ENCODE measurements around the gene AK9.

The AK9 gene

DNA sequence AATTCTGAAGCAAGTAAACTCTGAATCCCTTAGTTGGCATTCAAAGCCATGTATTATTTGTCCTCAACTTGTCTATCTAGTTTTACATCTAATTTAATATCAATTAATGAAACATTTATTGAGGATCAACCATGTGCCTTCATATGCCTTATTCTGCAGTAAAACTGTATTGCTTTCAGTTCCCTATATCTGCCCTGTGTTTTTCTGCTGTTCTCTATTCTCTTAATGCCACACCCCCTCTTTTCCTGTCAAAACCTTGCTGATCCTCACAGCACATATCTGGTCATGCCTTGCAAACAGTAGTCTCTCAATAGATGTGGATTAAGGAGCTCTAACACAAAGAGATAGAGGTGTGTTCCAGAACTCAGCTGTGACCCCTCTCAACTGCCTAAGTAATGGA lies 2.1 kb upstream of the AK9 start:
- no peak overlapping the region for H4K12ac ChIP-seq (ENCODE audit: low read depth, low read length)
- no peak overlapping the region for H3K4me3 ChIP-seq (ENCODE audit: low read depth, low read length)
- no peak overlapping the region for H3K27ac ChIP-seq (ENCODE audit: low read depth, low read length)
- no peak for DNase-seq
- no peak overlapping the region for H2BK120ac ChIP-seq (ENCODE audit: insufficient read depth, low read length, poor library complexity)
- H3K4me1 ChIP-seq (ENCODE audit: control insufficient read depth in 1 of 2, insufficient read depth in 2 of 2, low read length in 2 of 2), result peaks cover 0 to 3% of the 10 kb centered on the region in 2 experiments
- no peaks in the 10 kb centered on the region for H3K27me3 ChIP-seq (ENCODE audit: insufficient read depth, low read length)
- no peak overlapping the region for H2BK5ac ChIP-seq (ENCODE audit: low read depth, low read length, poor library complexity)
- no peaks in the 10 kb centered on the region for H3K36me3 ChIP-seq (ENCODE audit: control insufficient read depth in 1 of 2, insufficient read depth in 2 of 2, low read length in 2 of 2)
- no peak overlapping the region for H2AK5ac ChIP-seq (ENCODE audit: low read length)
- H3K79me1 ChIP-seq (ENCODE audit: low read length), result peaks cover 6% of the 10 kb centered on the region
- H3K9ac ChIP-seq (ENCODE audit: low read length), result no peak overlapping the region
- no peak overlapping the region for H3K14ac ChIP-seq (ENCODE audit: low read length)
- H3K4ac ChIP-seq (ENCODE audit: low read depth, low read length), result no peak overlapping the region
- H4K8ac ChIP-seq (ENCODE audit: low read depth, low read length), result no peak overlapping the region
- no peak overlapping the region for H4K91ac ChIP-seq (ENCODE audit: low read depth, low read length)
- H3K79me2 ChIP-seq (ENCODE audit: control insufficient read depth, insufficient read depth, low read length, poor library complexity), result peaks cover 4% of the 10 kb centered on the region
- no peaks in the 10 kb centered on the region for H3K9me3 ChIP-seq (ENCODE audit: insufficient read depth, low read depth, low read length)
- H3K23ac ChIP-seq (ENCODE audit: low read length), result no peak overlapping the region
- no peak overlapping the region for H2BK12ac ChIP-seq (ENCODE audit: low read length)
- H3K4me2 ChIP-seq (ENCODE audit: low read length), result no peak overlapping the region
- H3K18ac ChIP-seq (ENCODE audit: low read length), result no peak overlapping the region
- H2AFZ ChIP-seq (ENCODE audit: insufficient read depth, low read length, poor library complexity), result no peak overlapping the region

DNA sequence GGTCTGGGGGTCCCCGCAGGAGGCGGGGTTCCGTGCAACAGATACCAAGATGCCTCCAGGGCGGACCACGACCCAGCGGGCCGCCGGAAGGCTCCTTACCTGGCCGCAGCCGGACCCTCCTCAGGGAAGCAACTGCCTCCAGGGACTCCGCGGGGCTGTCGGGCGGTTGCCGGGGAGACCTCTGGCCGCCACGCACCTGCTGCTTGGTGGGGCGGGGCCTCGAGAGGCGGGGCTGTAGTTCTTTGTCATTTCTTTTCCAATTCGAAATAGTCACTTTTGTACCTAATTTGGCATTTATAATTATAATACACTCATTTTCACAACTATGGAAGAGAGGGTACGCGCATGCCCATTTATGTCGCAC lies 647 bp downstream of the AK9 start:
- Histone ChIP-seq H2AFZ (ENCODE audit: insufficient read depth, low read length, poor library complexity) (peak overlapping the region; percentile 90), H3K9me3 (ENCODE audit: insufficient read depth, low read depth, low read length) (no peaks in the 10 kb centered on the region), H2BK120ac (ENCODE audit: insufficient read depth, low read length, poor library complexity) (no peak overlapping the region), H3K18ac (ENCODE audit: low read length) (no peak overlapping the region), H3K4ac (ENCODE audit: low read depth, low read length) (no peak overlapping the region), H3K4me3 (ENCODE audit: low read depth, low read length) (peak overlapping the region; percentile 78), H3K9ac (ENCODE audit: low read length) (no peak overlapping the region), H2BK5ac (ENCODE audit: low read depth, low read length, poor library complexity) (peak overlapping the region; percentile 4), H2AK5ac (ENCODE audit: low read length) (no peak overlapping the region), H3K79me2 (ENCODE audit: control insufficient read depth, insufficient read depth, low read length, poor library complexity) (peaks cover 4% of the 10 kb centered on the region), H3K4me2 (ENCODE audit: low read length) (peak overlapping the region; percentile 100), H3K14ac (ENCODE audit: low read length) (peak overlapping the region; percentile 60), H3K36me3 (ENCODE audit: control insufficient read depth in 1 of 2, insufficient read depth in 2 of 2, low read length in 2 of 2) (no peaks in the 10 kb centered on the region), H3K27ac (ENCODE audit: low read depth, low read length) (no peak overlapping the region), H3K27me3 (ENCODE audit: insufficient read depth, low read length) (no peaks in the 10 kb centered on the region), H3K79me1 (ENCODE audit: low read length) (peaks cover 6% of the 10 kb centered on the region), H3K4me1 (ENCODE audit: control insufficient read depth in 1 of 2, insufficient read depth in 2 of 2, low read length in 2 of 2) (peaks cover 0 to 3% of the 10 kb centered on the region in 2 experiments), H4K91ac (ENCODE audit: low read depth, low read length) (no peak overlapping the region), H2BK12ac (ENCODE audit: low read length) (no peak overlapping the region), H4K8ac (ENCODE audit: low read depth, low read length) (peak overlapping the region; percentile 92), H3K23ac (ENCODE audit: low read length) (no peak overlapping the region), H4K12ac (ENCODE audit: low read depth, low read length) (peak overlapping the region; percentile 80)
- DNase-seq, result peak; percentile 29 to 53
- no CpG with 5 or more reads among the region's 24 CpGs for WGBS (ENCODE audit: extremely low coverage, insufficient coverage, insufficient read length)

DNA sequence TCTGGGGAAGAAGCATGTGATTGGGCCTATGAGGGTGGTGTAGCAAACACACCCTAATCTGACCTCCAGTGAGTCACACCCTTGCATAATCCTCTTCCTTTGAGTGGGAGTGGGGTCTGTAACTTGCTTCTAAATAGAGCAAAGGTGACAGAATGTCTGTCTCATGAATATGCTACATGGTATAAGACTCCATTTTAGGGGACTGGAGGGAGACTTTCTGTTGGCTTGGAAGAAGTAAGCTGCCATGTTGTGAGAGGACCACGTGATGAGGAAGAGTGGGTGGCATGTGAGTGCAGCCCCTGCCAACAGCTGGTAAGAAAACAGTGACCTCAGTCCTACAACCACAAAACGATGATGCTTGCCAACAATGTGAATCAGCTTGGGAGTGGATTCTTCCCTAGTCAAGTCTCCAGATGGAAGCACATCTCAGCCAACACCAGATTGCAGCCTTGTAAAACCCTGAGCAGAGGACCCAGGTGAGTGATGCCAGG lies 3.7 kb downstream of the AK9 start:
- Histone ChIP-seq H3K9ac (ENCODE audit: low read length) (no peak overlapping the region), H3K23ac (ENCODE audit: low read length) (no peak overlapping the region), H3K4me2 (ENCODE audit: low read length) (no peak overlapping the region), H3K4me3 (ENCODE audit: low read depth, low read length) (no peak overlapping the region), H3K79me1 (ENCODE audit: low read length) (peaks cover 6% of the 10 kb centered on the region), H3K36me3 (ENCODE audit: control insufficient read depth in 1 of 2, insufficient read depth in 2 of 2, low read length in 2 of 2) (no peaks in the 10 kb centered on the region), H3K4me1 (ENCODE audit: control insufficient read depth in 1 of 2, insufficient read depth in 2 of 2, low read length in 2 of 2) (peaks cover 0 to 3% of the 10 kb centered on the region in 2 experiments), H2AK5ac (ENCODE audit: low read length) (no peak overlapping the region), H4K91ac (ENCODE audit: low read depth, low read length) (no peak overlapping the region), H2BK5ac (ENCODE audit: low read depth, low read length, poor library complexity) (no peak overlapping the region), H3K79me2 (ENCODE audit: control insufficient read depth, insufficient read depth, low read length, poor library complexity) (peaks cover 4% of the 10 kb centered on the region), H4K8ac (ENCODE audit: low read depth, low read length) (no peak overlapping the region), H3K9me3 (ENCODE audit: insufficient read depth, low read depth, low read length) (no peaks in the 10 kb centered on the region), H3K27me3 (ENCODE audit: insufficient read depth, low read length) (no peaks in the 10 kb centered on the region), H2BK12ac (ENCODE audit: low read length) (no peak overlapping the region), H4K12ac (ENCODE audit: low read depth, low read length) (no peak overlapping the region), H3K4ac (ENCODE audit: low read depth, low read length) (no peak overlapping the region), H2BK120ac (ENCODE audit: insufficient read depth, low read length, poor library complexity) (no peak overlapping the region), H3K18ac (ENCODE audit: low read length) (no peak overlapping the region), H2AFZ (ENCODE audit: insufficient read depth, low read length, poor library complexity) (no peak overlapping the region), H3K27ac (ENCODE audit: low read depth, low read length) (no peak overlapping the region), H3K14ac (ENCODE audit: low read length) (no peak overlapping the region)
- no peak for DNase-seq
- no CpG with 5 or more reads among the region's 2 CpGs for WGBS (ENCODE audit: extremely low coverage, insufficient coverage, insufficient read length)

DNA sequence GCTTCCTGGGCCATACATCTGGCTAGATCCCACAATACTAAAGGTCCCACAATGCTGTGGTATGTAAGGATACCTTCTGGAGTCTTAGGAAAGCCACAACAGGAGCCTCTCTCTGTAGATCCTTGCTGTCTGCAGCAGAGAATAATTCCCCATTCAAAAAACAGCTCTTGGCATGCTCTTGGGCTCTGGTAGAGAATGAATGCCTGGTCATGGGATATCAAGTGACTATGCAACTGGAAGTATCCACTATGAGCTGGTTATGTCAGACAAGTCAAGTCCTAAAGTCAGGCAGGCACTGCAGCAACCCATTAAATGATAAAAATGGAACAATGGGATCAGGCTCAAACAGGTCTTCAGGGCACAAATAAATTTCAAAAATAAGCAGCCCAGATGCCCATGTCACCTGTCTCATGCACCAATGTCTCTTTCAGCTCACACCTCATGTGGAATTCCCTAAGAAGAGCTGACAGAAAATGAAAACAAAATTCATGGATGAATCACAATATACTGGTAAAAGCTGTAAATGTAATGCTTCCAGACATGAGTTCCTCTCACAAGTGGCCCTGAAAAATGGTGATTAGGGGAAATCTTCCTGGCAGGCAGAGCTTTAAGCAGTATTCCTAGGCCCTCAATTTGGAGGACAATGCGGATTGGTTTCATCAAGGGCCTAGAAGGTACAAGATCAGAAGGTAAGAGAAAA lies 4.3 kb downstream of the AK9 start:
- Histone ChIP-seq H3K9ac (ENCODE audit: low read length) (no peak overlapping the region), H3K14ac (ENCODE audit: low read length) (no peak overlapping the region), H2AFZ (ENCODE audit: insufficient read depth, low read length, poor library complexity) (no peak overlapping the region), H3K23ac (ENCODE audit: low read length) (no peak overlapping the region), H3K9me3 (ENCODE audit: insufficient read depth, low read depth, low read length) (no peaks in the 10 kb centered on the region), H4K91ac (ENCODE audit: low read depth, low read length) (no peak overlapping the region), H3K4me2 (ENCODE audit: low read length) (no peak overlapping the region), H3K36me3 (ENCODE audit: control insufficient read depth in 1 of 2, insufficient read depth in 2 of 2, low read length in 2 of 2) (no peaks in the 10 kb centered on the region), H3K79me2 (ENCODE audit: control insufficient read depth, insufficient read depth, low read length, poor library complexity) (peaks cover 4% of the 10 kb centered on the region), H3K79me1 (ENCODE audit: low read length) (peaks cover 6% of the 10 kb centered on the region), H2BK120ac (ENCODE audit: insufficient read depth, low read length, poor library complexity) (no peak overlapping the region), H3K27ac (ENCODE audit: low read depth, low read length) (no peak overlapping the region), H2AK5ac (ENCODE audit: low read length) (no peak overlapping the region), H4K8ac (ENCODE audit: low read depth, low read length) (no peak overlapping the region), H3K27me3 (ENCODE audit: insufficient read depth, low read length) (no peaks in the 10 kb centered on the region), H3K4ac (ENCODE audit: low read depth, low read length) (no peak overlapping the region), H2BK5ac (ENCODE audit: low read depth, low read length, poor library complexity) (no peak overlapping the region), H3K18ac (ENCODE audit: low read length) (no peak overlapping the region), H4K12ac (ENCODE audit: low read depth, low read length) (no peak overlapping the region), H3K4me1 (ENCODE audit: control insufficient read depth in 1 of 2, insufficient read depth in 2 of 2, low read length in 2 of 2) (peaks cover 0 to 3% of the 10 kb centered on the region in 2 experiments), H3K4me3 (ENCODE audit: low read depth, low read length) (no peak overlapping the region), H2BK12ac (ENCODE audit: low read length) (no peak overlapping the region)
- no peak for DNase-seq
- no CpG with 5 or more reads among the region's 1 CpG for WGBS (ENCODE audit: extremely low coverage, insufficient coverage, insufficient read length)

All from trophoblast cell (in vitro differentiated cells and primary cell).